ENCODE measurements around the gene HEXA. TPM values are rescaled to one million over a fixed set of nuclear protein-coding genes. Genes with fewer than 3 reads are reported as not detected.

Gene HEXA
- total RNA-seq (ENCODE audit: low replicate concordance): 34.5 and 44.6 TPM in 2 replicates

- Mint-ChIP-seq H3K4me3 (peak within 1 kb of the TSS; percentile 93), H3K36me3 (no peaks in the 10 kb centered on the region), H3K9me3 (no peaks in the 10 kb centered on the region), H3K27me3 (ENCODE audit: insufficient read depth, low read depth) (peaks cover 20% of the 10 kb centered on the region), H3K4me1 (peaks cover 23% of the 10 kb centered on the region), H3K27ac (peak within 1 kb of the TSS; percentile 40)
- Histone ChIP-seq H3K36me3 (no peaks in the 10 kb centered on the region), H4K20me1 (ENCODE audit: low read depth) (peaks cover 7% of the 10 kb centered on the region), H3K4me3 (peak within 1 kb of the TSS; percentile 98), H3K4me1 (peaks cover 6% of the 10 kb centered on the region), H3K27ac (no peak within 1 kb of the TSS), H3K4me2 (peak within 1 kb of the TSS; percentile 81), H3K79me2 (ENCODE audit: low read depth) (peaks cover 48% of the 10 kb centered on the region), H3F3A (ENCODE audit: low read depth) (no peaks in the 10 kb centered on the region), H2AFZ (replicated peaks) (peak within 1 kb of the TSS; percentile 97), H3K9me3 (ENCODE audit: low read depth) (no peaks in the 10 kb centered on the region), H3K9ac (peak within 1 kb of the TSS; percentile 99), H3K27me3 (no peaks in the 10 kb centered on the region)
- peak; percentile 99 for DNase-seq (ENCODE audit: low spot score)
- TF ChIP-seq, protein P1, sequence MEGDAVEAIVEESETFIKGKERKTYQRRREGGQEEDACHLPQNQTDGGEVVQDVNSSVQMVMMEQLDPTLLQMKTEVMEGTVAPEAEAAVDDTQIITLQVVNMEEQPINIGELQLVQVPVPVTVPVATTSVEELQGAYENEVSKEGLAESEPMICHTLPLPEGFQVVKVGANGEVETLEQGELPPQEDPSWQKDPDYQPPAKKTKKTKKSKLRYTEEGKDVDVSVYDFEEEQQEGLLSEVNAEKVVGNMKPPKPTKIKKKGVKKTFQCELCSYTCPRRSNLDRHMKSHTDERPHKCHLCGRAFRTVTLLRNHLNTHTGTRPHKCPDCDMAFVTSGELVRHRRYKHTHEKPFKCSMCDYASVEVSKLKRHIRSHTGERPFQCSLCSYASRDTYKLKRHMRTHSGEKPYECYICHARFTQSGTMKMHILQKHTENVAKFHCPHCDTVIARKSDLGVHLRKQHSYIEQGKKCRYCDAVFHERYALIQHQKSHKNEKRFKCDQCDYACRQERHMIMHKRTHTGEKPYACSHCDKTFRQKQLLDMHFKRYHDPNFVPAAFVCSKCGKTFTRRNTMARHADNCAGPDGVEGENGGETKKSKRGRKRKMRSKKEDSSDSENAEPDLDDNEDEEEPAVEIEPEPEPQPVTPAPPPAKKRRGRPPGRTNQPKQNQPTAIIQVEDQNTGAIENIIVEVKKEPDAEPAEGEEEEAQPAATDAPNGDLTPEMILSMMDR (IDR thresholded peaks at IDR 0.05): no peak
- TF ChIP-seq EZH2 (IDR thresholded peaks at IDR 0.05): peak; percentile 44
Measured at GRCh38 chr15:72375846-72376581, at the start of gene HEXA. TSS of gene HEXA (minus strand) at chr15:72376014. CDS start at chr15:72375972, 42 bp downstream.

DNA sequence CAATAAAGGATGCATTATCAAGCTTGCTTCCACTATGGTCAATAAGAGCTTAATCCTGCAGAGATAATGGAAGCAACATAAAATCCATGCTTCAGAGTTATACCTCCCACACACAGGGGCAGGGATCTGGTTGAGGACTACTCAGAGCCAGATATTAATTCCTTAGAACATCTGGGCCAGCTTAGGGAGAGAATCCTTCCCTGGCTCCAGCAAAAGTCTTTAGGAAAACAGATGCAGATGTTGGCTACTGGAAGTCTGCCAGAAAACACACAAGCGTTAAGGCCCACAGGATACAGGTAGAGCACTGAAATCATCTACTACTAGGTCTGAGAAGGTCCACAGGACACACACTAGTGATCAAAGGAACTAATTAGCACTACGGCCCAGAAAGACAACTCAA lies 47.4 kb upstream of the HEXA start:
- DNase-seq (ENCODE audit: low spot score): no peak
- H3K4me1 Mint-ChIP-seq: no peaks in the 10 kb centered on the region

DNA sequence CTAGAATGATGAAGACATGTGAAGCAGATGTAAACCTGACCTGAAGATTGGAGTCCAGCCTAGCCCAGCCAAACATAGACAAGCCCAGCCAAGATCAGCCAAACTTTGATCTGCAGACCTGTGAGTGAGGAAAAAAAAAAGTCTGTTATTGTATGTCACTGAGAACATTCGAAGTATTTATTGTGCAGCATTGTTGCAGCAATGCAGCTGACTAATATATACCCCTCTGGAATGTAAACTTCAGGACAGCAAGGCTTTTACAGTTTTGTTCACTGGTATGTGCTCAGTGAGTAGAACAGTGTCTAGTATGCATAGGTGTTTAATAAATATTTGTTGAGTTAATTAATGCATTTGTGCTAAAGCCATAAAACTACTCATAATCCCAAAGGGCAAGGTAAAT lies 45.7 kb upstream of the HEXA start:
- no peak for DNase-seq (ENCODE audit: low spot score)
- H3F3A ChIP-seq (ENCODE audit: low read depth): no peaks in the 10 kb centered on the region
- Mint-ChIP-seq H3K4me3 (no peak overlapping the region), H3K9me3 (peaks cover 5% of the 10 kb centered on the region), H3K36me3 (no peaks in the 10 kb centered on the region), H3K4me1 (no peaks in the 10 kb centered on the region), H3K27ac (no peak overlapping the region), H3K27me3 (ENCODE audit: insufficient read depth, low read depth) (peaks cover 7% of the 10 kb centered on the region)
- H2AFZ ChIP-seq (replicated peaks): no peak overlapping the region
- TF ChIP-seq EZH2 (IDR thresholded peaks at IDR 0.05): no peak
- no peak for TF ChIP-seq EZH2phosphoT487 (IDR thresholded peaks at IDR 0.05)
- TF ChIP-seq, protein P1 (IDR thresholded peaks at IDR 0.05): no peak
- H3K79me2 ChIP-seq (ENCODE audit: low read depth): no peaks in the 10 kb centered on the region
- H3K4me3 ChIP-seq: no peak overlapping the region
- no peak overlapping the region for H3K4me2 ChIP-seq
- no peak overlapping the region for H3K27ac ChIP-seq
- H3K9ac ChIP-seq: no peak overlapping the region
- no peaks in the 10 kb centered on the region for H3K36me3 ChIP-seq
- H4K20me1 ChIP-seq (ENCODE audit: low read depth): no peaks in the 10 kb centered on the region
- H3K27me3 ChIP-seq: peaks cover 7% of the 10 kb centered on the region
- no peaks in the 10 kb centered on the region for H3K4me1 ChIP-seq
- H3K9me3 ChIP-seq (ENCODE audit: low read depth): peaks cover 5% of the 10 kb centered on the region

More for the DNA sequence above, 47.4 kb upstream of the HEXA start:
- no peaks in the 10 kb centered on the region for H3K36me3 Mint-ChIP-seq
- H3K27ac Mint-ChIP-seq: no peak overlapping the region
- H3K79me2 ChIP-seq (ENCODE audit: low read depth): no peaks in the 10 kb centered on the region
- H3K4me3 ChIP-seq: no peak overlapping the region
- H3K4me1 ChIP-seq: no peaks in the 10 kb centered on the region
- H4K20me1 ChIP-seq (ENCODE audit: low read depth): no peaks in the 10 kb centered on the region
- peaks cover 7% of the 10 kb centered on the region for H3K27me3 Mint-ChIP-seq (ENCODE audit: insufficient read depth, low read depth)
- H3K4me2 ChIP-seq: no peak overlapping the region
- peaks cover 5% of the 10 kb centered on the region for H3K9me3 ChIP-seq (ENCODE audit: low read depth)
- peaks cover 5% of the 10 kb centered on the region for H3K9me3 Mint-ChIP-seq
- no peak overlapping the region for H2AFZ ChIP-seq (replicated peaks)
- no peak overlapping the region for H3K4me3 Mint-ChIP-seq
- H3K27me3 ChIP-seq: peaks cover 7% of the 10 kb centered on the region
- no peaks in the 10 kb centered on the region for H3F3A ChIP-seq (ENCODE audit: low read depth)
- no peak overlapping the region for H3K27ac ChIP-seq
- TF ChIP-seq EZH2phosphoT487 (IDR thresholded peaks at IDR 0.05) (no peak), EZH2 (IDR thresholded peaks at IDR 0.05) (no peak)
- TF ChIP-seq, protein P1 (IDR thresholded peaks at IDR 0.05): no peak
- H3K9ac ChIP-seq: no peak overlapping the region
- no peaks in the 10 kb centered on the region for H3K36me3 ChIP-seq

All from neural progenitor cell (in vitro differentiated cells).